HG03025 (cell line): ENCODE data around the gene MTG2.

Source experiments
- ATAC-seq: cut with Tn5 transposase; IDR thresholded peaks from one replicate; pipeline ENCODE4 v1.9.1; 2021; ENCODE audit warnings: mild to moderate bottlenecking, moderate library complexity; ENCODE audit not compliant: unreplicated experiment, low FRiP score

Gene MTG2

GRCh38 chr20:62202083-62202395 is 19.2 kb downstream of the MTG2 start:
- ATAC-seq = no peak

GRCh38 chr20:62202676-62203377 is 20.0 kb downstream of the MTG2 start:
- no peak for ATAC-seq

GRCh38 chr20:62203378-62204030 is 20.7 kb downstream of the MTG2 start:
- ATAC-seq = no peak

DNA sequence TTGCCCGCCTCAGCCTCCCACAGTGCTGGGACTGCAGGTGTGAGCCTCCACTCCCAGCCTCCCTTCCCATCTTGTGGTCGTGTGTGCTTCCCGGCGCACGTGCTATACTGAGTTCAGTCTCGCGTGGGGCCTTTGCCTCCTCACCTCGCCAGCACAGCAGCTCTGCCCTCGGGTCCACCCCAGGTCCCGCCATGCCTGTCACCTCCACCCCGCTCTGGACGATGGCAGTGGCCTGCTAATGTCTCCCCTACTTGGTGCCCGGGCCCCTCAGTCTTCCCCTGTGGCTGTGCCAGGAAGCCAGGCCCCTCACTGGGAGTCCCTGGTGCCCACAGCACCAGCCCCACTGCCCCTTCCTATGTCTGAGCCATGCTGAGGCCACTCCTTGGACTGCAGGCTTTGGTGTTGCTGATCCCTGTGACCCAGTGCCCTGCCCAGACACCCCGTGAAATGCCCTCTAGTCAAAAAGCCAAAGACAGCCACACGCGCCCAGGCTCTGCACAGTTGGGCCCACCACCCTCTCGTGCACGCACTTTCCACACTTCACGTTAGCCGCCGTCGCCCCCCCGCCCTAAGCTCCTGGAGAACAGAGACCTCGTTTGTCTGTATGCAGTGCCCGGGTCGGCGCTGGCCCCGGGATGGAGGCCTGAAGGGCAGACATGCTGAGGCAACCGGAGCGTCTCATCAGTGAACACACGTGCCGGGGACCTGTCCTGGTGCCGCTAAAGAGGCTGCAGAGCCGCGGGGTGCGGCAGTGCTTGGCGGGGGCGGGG is 23.0 kb downstream of the MTG2 start:
- ATAC-seq = no peak

DNA sequence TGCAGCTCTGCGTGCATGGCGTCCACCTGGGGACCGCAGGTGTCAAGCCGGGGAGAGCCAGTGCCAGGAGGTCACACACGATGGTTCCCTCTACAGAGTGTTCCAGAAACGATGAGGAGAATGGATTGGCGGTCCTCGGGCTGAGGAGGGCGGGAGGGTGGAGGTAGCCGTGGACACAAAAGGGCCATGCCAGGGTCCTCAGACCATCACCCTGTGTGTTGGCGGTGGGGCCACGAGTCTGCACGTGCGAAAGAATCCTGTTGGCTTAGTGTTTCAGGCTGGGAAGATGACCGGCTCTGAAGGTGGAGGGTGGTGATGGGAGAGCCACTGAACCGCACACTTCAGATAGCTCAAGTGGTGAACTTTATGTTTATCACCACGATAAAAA is 23.6 kb downstream of the MTG2 start:
- ATAC-seq = no peak

DNA sequence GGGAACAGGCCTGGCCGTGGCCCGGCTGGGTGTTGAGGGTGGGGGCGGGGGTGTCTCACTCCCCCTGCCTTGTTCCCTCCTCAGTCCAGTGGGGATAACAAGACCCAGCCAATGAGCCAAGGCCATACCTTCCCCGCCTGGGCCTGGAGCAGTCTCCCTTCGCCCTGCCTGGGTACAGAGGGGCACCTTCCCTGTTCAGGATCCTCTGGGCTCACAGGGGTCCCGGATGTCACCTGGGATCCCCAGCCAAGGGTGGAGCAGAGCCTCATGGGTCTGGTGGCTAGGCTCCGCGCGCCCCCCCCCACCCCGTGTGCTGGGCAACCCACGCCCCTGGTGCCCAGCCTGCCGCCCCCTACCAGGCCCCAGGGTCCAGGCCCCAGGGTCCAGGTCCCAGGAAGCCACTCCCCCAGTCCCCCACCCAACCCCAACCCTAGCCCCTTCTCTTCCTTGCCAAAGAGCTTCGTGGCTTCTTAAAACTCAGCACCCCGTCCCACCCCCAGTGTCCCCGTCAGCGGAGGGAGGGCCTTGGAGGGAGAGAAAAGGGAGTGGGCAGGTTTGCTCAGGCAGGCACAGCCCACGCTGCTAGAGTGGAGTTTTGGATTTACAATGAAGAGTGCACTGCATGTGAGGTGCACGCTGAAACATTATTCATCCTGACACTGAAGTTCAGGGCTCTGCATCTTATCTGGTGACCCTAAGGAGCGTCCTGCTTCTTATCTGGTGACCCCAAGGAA is 25.4 kb downstream of the MTG2 start:
- ATAC-seq = no peak

- no peak for ATAC-seq
Observed at GRCh38 chr20:62208795-62209755, 26.2 kb downstream of the MTG2 start.

DNA sequence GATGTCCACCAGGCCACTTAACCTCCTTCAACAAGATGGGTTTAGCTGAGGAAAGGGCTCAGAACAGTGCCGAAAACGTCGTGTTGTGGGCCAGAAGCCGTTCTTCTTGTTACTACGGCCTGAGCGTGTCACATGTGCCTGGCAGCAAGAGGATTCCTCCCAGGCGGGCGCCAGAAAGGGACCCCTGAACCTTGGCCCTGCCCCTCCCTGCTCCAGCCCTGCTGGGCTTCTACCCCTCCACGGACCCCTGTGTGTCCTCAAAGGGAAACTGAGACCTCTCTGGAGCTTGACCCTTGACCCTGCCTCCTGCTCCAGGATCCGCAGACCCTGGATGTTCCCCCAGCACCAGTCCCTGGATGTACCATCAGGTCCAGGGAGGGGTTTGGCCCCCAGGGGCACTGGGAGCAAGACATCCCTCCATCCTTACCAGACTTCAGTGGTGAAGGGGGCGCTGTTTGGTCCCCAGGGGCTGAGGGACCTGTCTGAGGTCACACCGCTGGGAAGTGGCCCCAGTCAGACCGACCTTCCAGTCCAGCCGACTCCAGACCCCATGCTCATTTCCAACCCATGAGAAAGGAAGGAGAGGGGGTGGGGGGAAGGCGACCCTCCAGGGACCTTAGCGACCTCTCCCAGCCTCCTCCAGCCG is 27.1 kb downstream of the MTG2 start:
- no peak for ATAC-seq

GRCh38 chr20:62210496-62210855 is 27.6 kb downstream of the MTG2 start:
- ATAC-seq = no peak

DNA sequence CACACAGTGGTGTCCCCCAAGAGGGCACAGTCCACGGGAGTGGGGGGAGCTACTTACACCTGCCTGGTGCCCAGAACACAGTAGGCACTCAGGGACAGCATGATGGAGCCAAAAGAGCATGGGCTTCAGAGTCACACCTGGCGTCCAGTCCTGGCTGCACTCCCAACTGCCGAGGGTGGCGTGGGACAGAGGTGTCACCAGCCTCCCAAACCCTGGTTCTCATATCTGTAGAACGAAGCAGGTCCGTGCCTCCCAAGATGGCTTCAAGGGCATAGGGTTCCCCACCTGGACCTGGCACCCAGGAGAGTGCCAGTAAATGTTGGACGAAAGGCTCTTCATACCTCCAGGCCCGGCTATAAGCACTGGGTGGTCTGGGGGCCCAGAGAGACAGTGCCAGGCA is 28.4 kb downstream of the MTG2 start:
- no peak for ATAC-seq

GRCh38 chr20:62211769-62212288 is 29.0 kb downstream of the MTG2 start:
- ATAC-seq = no peak

- ATAC-seq = no peak
Observed at GRCh38 chr20:62212299-62212698, 29.5 kb downstream of the MTG2 start.

GRCh38 chr20:62214067-62214466 is 31.2 kb downstream of the MTG2 start:
- no peak for ATAC-seq

GRCh38 chr20:62215020-62215990 is 32.5 kb downstream of the MTG2 start:
- no peak for ATAC-seq

DNA sequence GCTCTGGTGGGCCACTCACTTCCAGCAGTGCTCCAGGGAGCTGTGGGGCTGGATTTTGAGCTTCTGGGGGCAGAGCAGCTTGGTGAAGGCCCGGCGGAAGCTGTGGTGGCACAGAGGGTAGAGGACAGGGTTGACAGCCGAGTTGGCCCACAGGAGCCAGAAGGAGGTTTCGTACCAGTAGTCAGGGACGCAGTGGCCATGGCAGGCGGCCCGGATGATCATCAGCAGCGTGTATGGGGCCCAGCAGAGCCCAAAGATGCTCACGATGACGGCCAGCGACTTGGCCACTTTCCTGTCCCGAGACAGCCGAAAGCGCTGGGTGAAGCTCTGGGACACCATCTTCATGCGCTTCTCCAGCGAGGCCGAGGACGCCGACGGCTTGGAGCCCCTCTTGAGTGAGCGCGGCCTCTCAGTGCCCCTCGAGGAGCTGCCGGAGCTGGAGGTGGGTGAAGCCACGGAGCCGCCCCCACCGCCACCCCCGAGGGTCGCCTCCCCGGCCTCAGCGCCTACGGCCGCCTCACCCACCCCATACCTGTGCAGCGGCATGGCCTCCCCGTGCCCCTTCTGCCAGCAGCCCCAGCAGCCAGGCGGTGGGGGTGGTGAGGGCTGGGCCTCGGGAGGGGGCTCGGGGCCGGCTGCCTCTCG is 33.3 kb downstream of the MTG2 start:
- ATAC-seq = no peak

DNA sequence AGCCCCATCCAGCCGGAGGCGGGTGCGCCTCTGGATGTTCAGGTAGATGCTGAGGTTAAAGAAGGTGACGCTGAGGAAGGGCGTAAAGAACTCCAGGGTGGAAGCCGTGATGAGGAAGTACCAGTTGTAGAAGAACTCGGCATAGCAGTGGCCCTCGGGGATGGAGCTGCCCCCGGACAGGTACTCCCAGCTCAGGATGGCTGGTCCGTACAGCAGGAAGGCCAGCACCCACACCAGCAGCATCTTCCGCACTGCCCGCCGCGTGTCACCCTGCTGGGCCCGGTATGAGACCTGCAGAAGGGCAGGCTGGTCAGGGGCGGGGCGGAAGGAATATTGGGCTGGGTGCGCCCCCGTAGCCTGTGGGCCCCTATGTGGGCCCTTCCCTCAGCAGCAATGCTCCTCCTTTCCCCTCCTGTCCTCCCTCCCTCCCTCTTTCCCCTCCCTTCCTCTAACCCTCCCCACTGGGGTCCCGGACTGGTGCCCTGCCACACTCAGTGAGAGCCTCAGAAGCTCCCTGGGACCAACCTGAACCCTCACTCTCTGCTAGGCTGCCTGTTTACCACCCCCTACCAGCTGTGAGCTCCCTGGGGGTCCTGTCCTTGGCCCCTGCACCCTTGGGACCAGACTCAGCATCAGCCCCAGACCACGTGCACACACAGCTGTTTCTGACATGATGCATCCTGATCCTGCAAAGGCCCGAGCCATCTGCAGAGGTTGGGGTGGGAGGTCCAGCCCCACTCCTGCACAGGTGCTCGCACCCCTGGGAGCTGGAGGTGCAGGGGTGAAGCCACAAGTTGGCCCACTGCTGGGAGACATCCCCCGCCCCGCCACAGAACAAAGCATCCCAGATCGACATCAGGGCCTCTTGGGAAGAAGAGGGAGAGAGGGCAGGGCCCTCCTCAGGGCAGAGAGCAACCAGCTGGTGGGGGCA is 34.1 kb downstream of the MTG2 start:
- ATAC-seq = no peak
